Measurements from ENCODE around the gene EDAR. TPM values are rescaled to one million over a fixed set of nuclear protein-coding genes. Genes with fewer than 3 reads are reported as not detected.

The EDAR gene
- polyA plus RNA-seq, 1 experiment: not detected

DNA sequence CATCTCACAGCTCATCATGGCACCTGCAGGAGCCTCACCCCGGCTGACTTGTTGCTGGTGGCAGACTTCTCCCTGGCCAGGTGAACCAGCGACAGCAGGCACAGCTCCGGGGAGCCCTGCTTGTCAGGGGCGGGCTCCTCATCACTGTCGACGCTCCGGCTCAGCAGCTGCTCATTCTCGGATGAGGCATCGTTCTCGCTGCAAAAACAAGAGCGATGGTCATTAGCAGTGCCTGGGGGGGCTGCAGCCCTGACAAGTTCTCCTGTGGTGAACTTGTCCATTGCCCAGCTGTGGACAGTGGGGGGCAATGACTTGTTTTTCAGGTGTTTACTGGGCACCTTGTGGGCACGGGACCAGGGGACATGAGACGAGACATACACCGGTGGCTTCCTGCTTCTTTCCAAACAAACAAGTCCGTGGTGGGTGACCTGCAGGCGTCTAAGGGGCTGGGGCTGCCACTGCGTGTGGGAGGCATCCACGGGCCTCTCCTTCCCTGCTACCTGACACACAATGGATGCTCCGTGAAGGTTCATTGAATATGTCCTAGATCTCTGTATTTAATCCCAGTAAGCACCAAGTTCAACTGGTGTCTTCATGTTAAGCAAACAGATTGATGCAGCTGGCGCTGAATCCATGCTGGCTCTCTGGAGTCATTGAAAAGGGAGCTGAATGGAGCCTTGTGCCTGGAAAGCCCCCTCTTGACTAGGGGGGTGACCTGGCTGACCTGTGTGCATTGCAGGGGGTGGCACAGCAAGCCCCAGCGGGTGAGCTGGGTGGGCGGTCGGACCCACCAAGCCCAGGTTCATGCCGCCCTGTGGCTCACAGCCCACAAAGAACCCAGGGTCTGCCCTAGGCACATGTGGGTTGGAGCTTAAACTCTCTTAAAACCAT, 81.0 kb downstream of the EDAR start:
- H3K4me3 ChIP-seq (ENCODE audit: low read depth, low read length): no peak overlapping the region
- no peak for DNase-seq (ENCODE audit: low read depth, low spot score)
- no peak overlapping the region for H3K27ac ChIP-seq (ENCODE audit: low read depth, low read length)
- ChIA-PET CTCF (no interaction called here), POLR2A (no interaction called here)
- no peaks in the 10 kb centered on the region for H3K9me3 ChIP-seq (ENCODE audit: control insufficient read depth, insufficient read depth, low read length)
- TF ChIP-seq, protein P1, sequence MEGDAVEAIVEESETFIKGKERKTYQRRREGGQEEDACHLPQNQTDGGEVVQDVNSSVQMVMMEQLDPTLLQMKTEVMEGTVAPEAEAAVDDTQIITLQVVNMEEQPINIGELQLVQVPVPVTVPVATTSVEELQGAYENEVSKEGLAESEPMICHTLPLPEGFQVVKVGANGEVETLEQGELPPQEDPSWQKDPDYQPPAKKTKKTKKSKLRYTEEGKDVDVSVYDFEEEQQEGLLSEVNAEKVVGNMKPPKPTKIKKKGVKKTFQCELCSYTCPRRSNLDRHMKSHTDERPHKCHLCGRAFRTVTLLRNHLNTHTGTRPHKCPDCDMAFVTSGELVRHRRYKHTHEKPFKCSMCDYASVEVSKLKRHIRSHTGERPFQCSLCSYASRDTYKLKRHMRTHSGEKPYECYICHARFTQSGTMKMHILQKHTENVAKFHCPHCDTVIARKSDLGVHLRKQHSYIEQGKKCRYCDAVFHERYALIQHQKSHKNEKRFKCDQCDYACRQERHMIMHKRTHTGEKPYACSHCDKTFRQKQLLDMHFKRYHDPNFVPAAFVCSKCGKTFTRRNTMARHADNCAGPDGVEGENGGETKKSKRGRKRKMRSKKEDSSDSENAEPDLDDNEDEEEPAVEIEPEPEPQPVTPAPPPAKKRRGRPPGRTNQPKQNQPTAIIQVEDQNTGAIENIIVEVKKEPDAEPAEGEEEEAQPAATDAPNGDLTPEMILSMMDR (IDR thresholded peaks at IDR 0.05; ENCODE audit: low read depth, low read length): no peak
- H3K27me3 ChIP-seq (ENCODE audit: control insufficient read depth, insufficient read depth, low read length): peaks cover 32% of the 10 kb centered on the region

DNA sequence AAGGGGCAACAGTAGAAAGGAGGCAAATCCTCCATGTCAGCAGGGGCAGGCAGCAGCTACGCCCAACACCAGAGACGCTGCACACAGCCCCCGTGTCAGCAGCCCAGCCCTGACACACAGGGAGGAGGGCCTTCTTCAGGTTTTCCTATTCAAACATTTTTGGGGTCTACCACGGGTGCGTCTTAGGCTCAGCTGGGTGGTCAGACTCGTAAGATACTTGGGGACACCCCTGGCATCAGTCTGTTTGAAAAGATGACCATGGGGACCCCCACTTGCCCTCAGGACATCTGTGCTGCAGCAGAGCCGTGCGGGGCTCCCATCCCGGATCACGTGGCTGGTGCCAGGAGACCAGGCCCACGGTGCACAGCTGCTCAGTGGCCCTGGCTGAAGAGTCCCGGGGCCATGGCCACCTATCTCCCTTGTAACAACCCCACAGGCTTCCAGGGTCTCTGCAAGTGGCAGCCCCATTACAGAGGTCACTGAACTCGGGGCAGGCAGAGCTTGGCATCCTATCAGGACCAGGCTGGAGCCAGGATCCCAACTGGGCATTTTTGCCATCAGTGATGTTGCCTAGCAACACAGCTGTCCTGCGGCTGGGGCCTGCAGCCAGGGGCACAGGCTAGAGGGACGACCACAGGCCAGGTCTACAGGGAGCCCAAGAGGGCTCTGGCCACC, 82.5 kb downstream of the EDAR start:
- ChIA-PET CTCF (no interaction called here), POLR2A (no interaction called here)
- Histone ChIP-seq H3K9me3 (ENCODE audit: control insufficient read depth, insufficient read depth, low read length) (no peaks in the 10 kb centered on the region), H3K4me3 (ENCODE audit: low read depth, low read length) (no peak overlapping the region), H3K27me3 (ENCODE audit: control insufficient read depth, insufficient read depth, low read length) (peaks cover 26% of the 10 kb centered on the region), H3K27ac (ENCODE audit: low read depth, low read length) (no peak overlapping the region)
- TF ChIP-seq, protein P1 (IDR thresholded peaks at IDR 0.05; ENCODE audit: low read depth, low read length): no peak
- no peak for DNase-seq (ENCODE audit: low read depth, low spot score)

DNA sequence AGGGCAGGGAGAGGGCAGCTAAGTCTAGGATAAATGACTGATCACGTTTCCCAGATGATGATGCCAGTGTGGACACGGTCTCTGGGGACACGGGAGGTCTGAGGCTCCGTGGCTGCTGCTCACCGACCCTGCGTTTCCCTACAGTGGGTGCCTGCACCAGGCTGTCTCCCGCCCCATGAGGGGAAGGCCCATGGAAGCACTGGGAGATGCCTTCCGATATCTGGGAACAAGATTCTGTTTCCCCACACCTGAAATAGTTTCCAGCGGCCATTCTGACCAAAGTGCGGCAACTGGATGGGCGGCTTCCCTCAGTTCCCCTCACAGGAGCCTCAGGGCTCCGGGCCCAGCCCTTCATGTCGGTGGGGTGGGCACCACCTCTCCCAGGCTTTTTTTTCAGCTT, 83.1 kb downstream of the EDAR start:
- Histone ChIP-seq H3K4me3 (ENCODE audit: low read depth, low read length) (no peak overlapping the region), H3K27me3 (ENCODE audit: control insufficient read depth, insufficient read depth, low read length) (peaks cover 21% of the 10 kb centered on the region), H3K9me3 (ENCODE audit: control insufficient read depth, insufficient read depth, low read length) (no peaks in the 10 kb centered on the region), H3K27ac (ENCODE audit: low read depth, low read length) (no peak overlapping the region)
- DNase-seq (ENCODE audit: low read depth, low spot score): no peak
- TF ChIP-seq, protein P1 (IDR thresholded peaks at IDR 0.05; ENCODE audit: low read depth, low read length): no peak
- ChIA-PET POLR2A (no interaction called here), CTCF (no interaction called here)

DNA sequence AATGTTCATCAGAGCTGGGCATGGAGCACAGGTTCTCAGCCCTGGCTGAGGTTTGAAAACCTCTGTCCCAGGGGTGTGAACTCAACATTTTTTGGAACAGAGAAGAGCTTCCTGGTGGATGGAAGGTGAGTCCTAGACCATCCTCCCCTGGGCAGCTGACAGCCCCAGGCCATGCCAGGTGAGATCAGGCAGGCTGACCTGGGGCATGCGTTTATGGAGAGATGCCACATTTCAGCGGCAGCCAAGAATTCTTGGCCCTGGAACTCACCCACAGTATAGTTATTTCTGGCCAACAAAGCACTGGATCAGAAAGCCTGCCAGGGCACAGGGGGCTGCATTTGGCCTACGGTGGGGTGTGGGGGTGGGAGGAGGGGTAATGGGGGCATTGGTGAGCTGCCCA, 83.8 kb downstream of the EDAR start:
- Histone ChIP-seq H3K27me3 (ENCODE audit: control insufficient read depth, insufficient read depth, low read length) (peaks cover 19% of the 10 kb centered on the region), H3K9me3 (ENCODE audit: control insufficient read depth, insufficient read depth, low read length) (no peaks in the 10 kb centered on the region), H3K4me3 (ENCODE audit: low read depth, low read length) (no peak overlapping the region), H3K27ac (ENCODE audit: low read depth, low read length) (no peak overlapping the region)
- TF ChIP-seq, protein P1 (IDR thresholded peaks at IDR 0.05; ENCODE audit: low read depth, low read length): no peak
- DNase-seq (ENCODE audit: low read depth, low spot score): no peak
- ChIA-PET POLR2A (no interaction called here), CTCF (no interaction called here)

DNA sequence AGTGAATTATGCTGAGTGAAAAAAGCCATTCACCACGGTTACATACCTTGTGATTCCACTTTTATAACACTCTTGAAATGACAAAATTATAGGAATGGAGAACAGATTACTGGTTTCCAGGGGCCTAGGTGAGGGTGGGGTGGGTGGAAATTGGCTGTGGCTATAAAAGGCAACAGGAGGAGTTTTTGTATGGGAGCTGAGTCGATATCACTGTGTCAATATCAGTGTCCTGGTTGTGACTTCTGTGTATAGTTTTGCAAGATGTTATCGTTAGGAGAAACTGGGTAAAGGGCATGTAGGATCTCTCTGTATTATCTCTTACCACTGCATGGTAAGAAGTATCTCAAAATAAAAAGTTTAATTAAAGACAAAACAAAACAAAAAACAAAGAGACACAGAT, 84.3 kb downstream of the EDAR start:
- ChIA-PET POLR2A (no interaction called here), CTCF (no interaction called here)
- no peak overlapping the region for H3K27ac ChIP-seq (ENCODE audit: low read depth, low read length)
- H3K4me3 ChIP-seq (ENCODE audit: low read depth, low read length): no peak overlapping the region
- TF ChIP-seq, protein P1 (IDR thresholded peaks at IDR 0.05; ENCODE audit: low read depth, low read length): no peak
- no peaks in the 10 kb centered on the region for H3K9me3 ChIP-seq (ENCODE audit: control insufficient read depth, insufficient read depth, low read length)
- no peak for DNase-seq (ENCODE audit: low read depth, low spot score)
- H3K27me3 ChIP-seq (ENCODE audit: control insufficient read depth, insufficient read depth, low read length): peaks cover 19% of the 10 kb centered on the region
